ENCODE measurements around the gene VGLL3. TPM values are rescaled to one million over a fixed set of nuclear protein-coding genes. Genes with fewer than 3 reads are reported as not detected.

VGLL3 gene
- total and polyA plus RNA-seq, 2 of the 4 experiments (the other 2 are of a cell fraction) = 46.2 to 97.3 TPM

GRCh38 chr3:86991482-86991815 is 500 bp upstream of the VGLL3 start:
- Histone ChIP-seq H2BK5ac (ENCODE audit: low read depth, low read length, poor library complexity, severe bottlenecking) (peak overlapping the region; percentile 94), H2BK120ac (ENCODE audit: low read depth, low read length) (peak overlapping the region; percentile 86), H3K9ac (ENCODE audit: low read depth, low read length) (peak overlapping the region; percentile 75), H2BK20ac (ENCODE audit: low read depth, low read length) (peak overlapping the region; percentile 75), H3K4me3 (ENCODE audit: insufficient read depth, low read depth, low read length) (peak overlapping the region; percentile 99), H4K91ac (ENCODE audit: insufficient read depth, low read depth, low read length) (peak overlapping the region; percentile 79), H3K36me3 (ENCODE audit: control insufficient read depth, insufficient read depth, low read length) (no peaks in the 10 kb centered on the region), H3K27me3 (ENCODE audit: control insufficient read depth, insufficient read depth, low read length) (no peaks in the 10 kb centered on the region), H2BK15ac (ENCODE audit: low read depth, low read length) (peak overlapping the region; percentile 78), H2AFZ (replicated peaks; ENCODE audit: low read length, poor library complexity) (peak overlapping the region; percentile 93), H3K56ac (ENCODE audit: extremely low read depth, insufficient read depth, low read length) (peak overlapping the region; percentile 79), H3K27ac (ENCODE audit: insufficient read depth, low read length) (peak overlapping the region; percentile 97), H2AK9ac (replicated peaks; ENCODE audit: low read depth, low read length, poor library complexity) (peak overlapping the region; percentile 46), H2AK5ac (ENCODE audit: low read depth, low read length) (no peak overlapping the region; the same call in 1 of the 2 replicates), H4K8ac (ENCODE audit: low read depth in 2 of 2, low read length in 2 of 2) (peak overlapping the region; percentile 38 to 80; a peak in 3 of 4 replicates), H3K4me1 (ENCODE audit: control insufficient read depth, insufficient read depth, low read length) (peaks cover 10% of the 10 kb centered on the region), H3K14ac (replicated peaks; ENCODE audit: low read depth, low read length) (peak overlapping the region; percentile 77), H3K4ac (ENCODE audit: low read depth, low read length) (peak overlapping the region; percentile 84), H3K4me2 (ENCODE audit: low read depth, low read length) (peak overlapping the region; percentile 84), H3K18ac (ENCODE audit: low read depth, low read length) (peak overlapping the region; percentile 69), H3K9me3 (ENCODE audit: control insufficient read depth, insufficient read depth, low read length) (no peaks in the 10 kb centered on the region), H4K20me1 (ENCODE audit: insufficient read depth, low read length) (no peaks in the 10 kb centered on the region), H3K9me1 (ENCODE audit: insufficient read depth, low read length) (no peaks in the 10 kb centered on the region), H3K79me1 (ENCODE audit: low read depth in 1 of 2, low read length in 2 of 2) (peaks cover 0 to 12% of the 10 kb centered on the region in 2 experiments; a peak in 2 of 4 replicates), H4K5ac (ENCODE audit: low read depth, low read length) (peak overlapping the region; percentile 72), H3K23ac (ENCODE audit: low read depth, low read length) (peak overlapping the region; percentile 92)
- intact Hi-C loops (cut with micrococcal nuclease) = loop anchor here (1.0 to 5.0 kb wide), 3 partner anchors 55 to 198 kb away; no protein-coding TSS in a partner anchor
- BruUV-seq (replicated peaks) = TSS peak; percentile 36
- no CpG with 5 or more reads among the region's 7 CpGs for WGBS, 2 experiments (ENCODE audit: extremely low coverage in 2 of 2, insufficient read length in 1 of 2)
- CTCF ChIA-PET = no interaction called here
- ATAC-seq (ENCODE audit: low read depth) (no peak), DNase-seq (no peak)
- in situ Hi-C loops (cut with MboI; ENCODE audit: low sequenced_read_pairs) = loop anchor here (5.0 to 25.0 kb wide), 2 partner anchors 91 to 1146 kb away; partner anchors contain the start of gene C3orf38
- POLR2A ChIA-PET (ENCODE audit: unreplicated experiment) = no interaction called here
- dilution Hi-C loops (cut with HindIII; ENCODE audit: low sequenced_read_pairs, unreplicated experiment) = no loop called here
- TF ChIP-seq MXI1 (IDR thresholded peaks at IDR 0.05; ENCODE audit: borderline replicate concordance, low read depth, low read length) (no peak), CTCF (conservative IDR thresholded peaks at IDR 0.05; ENCODE audit: low read depth, low read length) (no peak), FOS (IDR thresholded peaks at IDR 0.05; ENCODE audit: low read depth, low read length) (no peak), CEBPB (IDR thresholded peaks at IDR 0.05; ENCODE audit: low read depth, low read length) (no peak), RCOR1 (IDR thresholded peaks at IDR 0.05; ENCODE audit: insufficient replicate concordance, low read length) (no peak), USF2 (IDR thresholded peaks at IDR 0.05; ENCODE audit: low read depth, low read length) (no peak), MAFK (IDR thresholded peaks at IDR 0.05; ENCODE audit: low read depth, low read length) (no peak), SMC3 (IDR thresholded peaks at IDR 0.05; ENCODE audit: low read depth, low read length) (no peak), RFX5 (IDR thresholded peaks at IDR 0.05; ENCODE audit: low read depth, low read length) (no peak), CHD1 (IDR thresholded peaks at IDR 0.05; ENCODE audit: low read depth, low read length) (no peak), BHLHE40 (IDR thresholded peaks at IDR 0.05; ENCODE audit: low read depth, low read length) (no peak), NFE2L2 (IDR thresholded peaks at IDR 0.05; ENCODE audit: low read depth, low read length) (no peak), ELK1 (IDR thresholded peaks at IDR 0.05; ENCODE audit: borderline replicate concordance, low read depth, low read length) (no peak), RAD21 (IDR thresholded peaks at IDR 0.05; ENCODE audit: low read length) (no peak), MAZ (IDR thresholded peaks at IDR 0.05; ENCODE audit: borderline replicate concordance, low read depth, low read length) (no peak)
